Thyroid gland (tissue), 4 donors: ENCODE results near the gene PLEKHA4.

Source experiments
- CTCF ChIP-seq, 6 experiments: fragments of 200-600 bp in 3 of 6; fragments of 450-650 bp in 3 of 6; sonication (generic) in 3 of 6; IDR thresholded peaks; one replicate each; pipeline ENCODE4 v1.5.1; 2016 to 2019; ENCODE audit warnings: antibody characterized with exemption in 6 of 6, mild to moderate bottlenecking in 2 of 6, inconsistent platforms in 1 of 6, moderate library complexity in 1 of 6
- POLR2A ChIP-seq, 2 donors: fragments of 450-650 bp; IDR thresholded peaks; one replicate each; pipeline ENCODE4 v1.6.1; 2017; ENCODE audit warnings: antibody characterized with exemption in 2 of 2, mild to moderate bottlenecking in 2 of 2, moderate library complexity in 1 of 2

- TF ChIP-seq CTCF (IDR thresholded peaks at IDR 0.05) (no peak), POLR2A (IDR thresholded peaks at IDR 0.05) (no peak)
These were observed 27.4 kb downstream of the PLEKHA4 start for GRCh38 chr19:48841047-48841446.
